A172 (cell line): Measurements from ENCODE around the gene RGS9. TPM values are rescaled to one million over a fixed set of nuclear protein-coding genes. Genes with fewer than 3 reads are reported as not detected.
"Not testable (repeated sequence)": the region's sequence is repeated elsewhere in the genome, so short reads cannot be mapped to it uniquely, and the experiment has no call there.

Experiments
- DNase-seq: peaks from one replicate; pipeline ENCODE4 v3.0.0-alpha.2; 2015; ENCODE audit warnings: low spot score
- total RNA-seq: library from RNA; depleted of rRNA; stranded (reverse); fragments of >200 nt; shearing (Covaris generic); gene quantifications from 2 replicates; pipeline ENCODE4 v1.2.3, GENCODE V29; 2014

RGS9 gene
- total RNA-seq, 1 experiment from 2014 or later, result 0.28 TPM

DNA sequence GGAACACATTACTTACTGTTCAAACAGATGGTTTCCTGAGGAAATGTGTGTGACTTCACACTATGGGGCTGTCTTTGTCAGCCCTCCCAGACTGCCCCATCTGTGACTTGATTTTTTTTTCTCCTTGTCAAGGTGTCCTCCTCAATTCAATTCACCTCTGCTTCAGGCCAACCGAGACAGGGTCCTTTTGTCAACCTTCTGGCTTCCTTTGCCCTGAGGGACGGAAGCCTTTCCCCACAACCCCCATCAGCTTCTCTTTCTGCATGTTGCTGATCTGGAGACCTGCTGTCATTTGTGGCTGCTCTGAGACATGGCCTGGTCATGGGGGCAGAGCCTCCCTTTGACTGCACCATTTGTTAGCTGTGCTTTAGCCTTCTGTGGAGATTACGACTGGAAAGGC is 21.3 kb upstream of the RGS9 start:
- no peak for DNase-seq

DNA sequence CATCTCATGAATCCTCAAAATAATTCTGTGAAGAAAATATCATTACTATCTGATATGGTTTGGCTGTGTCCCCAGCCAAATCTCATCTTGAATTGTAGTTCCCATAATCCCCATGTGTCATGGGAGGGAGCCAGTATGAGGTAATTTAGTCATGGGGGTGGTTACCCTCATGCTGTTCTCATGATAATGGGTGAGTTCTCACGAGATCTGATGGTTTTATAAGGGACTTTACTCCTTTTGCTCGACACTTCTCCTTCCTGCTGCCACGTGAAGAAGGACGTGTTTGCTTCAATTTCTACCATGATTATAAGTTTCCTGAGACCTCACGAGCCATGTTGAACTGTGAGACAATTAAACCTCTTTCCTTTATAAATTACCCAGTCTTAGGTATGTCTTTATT is 20.7 kb upstream of the RGS9 start:
- not testable (repeated sequence) for DNase-seq

GRCh38 chr17:65117384-65118035 is 19.7 kb upstream of the RGS9 start:
- DNase-seq, result no peak

GRCh38 chr17:65121368-65121767 is 15.8 kb upstream of the RGS9 start:
- no peak for DNase-seq

- no peak for DNase-seq
These were observed 15.0 kb upstream of the RGS9 start for GRCh38 chr17:65121916-65122806.

- peak; percentile 79 for DNase-seq
These were observed 14.1 kb upstream of the RGS9 start for GRCh38 chr17:65122836-65123756.

GRCh38 chr17:65123757-65124675 is 13.2 kb upstream of the RGS9 start:
- peak; percentile 30 for DNase-seq

- DNase-seq, result no peak
These were observed 6.3 kb upstream of the RGS9 start for GRCh38 chr17:65130832-65131231.

- no peak for DNase-seq
These were observed 5.9 kb upstream of the RGS9 start for GRCh38 chr17:65131240-65131639.

DNA sequence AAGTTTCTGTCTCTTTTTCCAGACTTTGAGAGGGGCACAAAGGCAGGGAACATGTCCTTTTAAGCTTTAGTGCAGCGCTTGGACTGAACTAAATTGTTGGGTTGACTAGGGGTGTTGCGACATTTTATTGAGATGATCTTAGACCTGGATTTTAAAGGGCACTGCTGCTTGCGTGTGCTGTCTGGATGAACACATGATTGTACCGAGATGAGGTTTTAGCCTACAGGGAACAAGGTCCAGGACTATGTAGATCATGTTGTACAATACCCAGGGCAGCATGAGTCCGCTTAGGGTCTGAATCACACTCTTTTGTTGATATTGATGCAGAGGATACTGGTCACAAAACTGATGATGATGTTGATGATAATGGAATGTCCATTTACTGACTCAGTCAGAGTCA is 5.2 kb upstream of the RGS9 start:
- peak; percentile 62 for DNase-seq

GRCh38 chr17:65134035-65134434 is 3.1 kb upstream of the RGS9 start:
- no peak for DNase-seq

- DNase-seq, result no peak
These were observed 2.1 kb downstream of the RGS9 start for GRCh38 chr17:65139101-65139764.

DNA sequence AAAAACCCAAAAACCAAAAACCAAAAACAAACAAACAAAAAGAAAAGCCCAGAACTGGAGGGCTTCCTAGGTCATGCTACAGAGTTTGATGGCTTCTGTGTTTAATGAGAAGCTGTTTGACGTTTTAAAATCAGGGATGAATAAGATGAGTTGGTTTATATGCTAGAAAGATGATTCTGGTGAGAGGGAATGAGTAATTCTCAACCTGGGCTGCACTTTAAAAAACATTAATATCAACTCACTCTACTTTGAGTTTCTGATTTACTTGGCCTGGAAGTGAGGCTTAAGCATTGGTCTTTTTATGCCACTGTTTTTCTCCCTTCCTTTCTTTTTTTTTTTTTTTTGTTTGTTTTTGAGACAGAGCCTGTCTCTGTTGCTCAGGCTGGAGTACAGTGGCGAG is 5.1 kb downstream of the RGS9 start:
- no peak for DNase-seq

DNA sequence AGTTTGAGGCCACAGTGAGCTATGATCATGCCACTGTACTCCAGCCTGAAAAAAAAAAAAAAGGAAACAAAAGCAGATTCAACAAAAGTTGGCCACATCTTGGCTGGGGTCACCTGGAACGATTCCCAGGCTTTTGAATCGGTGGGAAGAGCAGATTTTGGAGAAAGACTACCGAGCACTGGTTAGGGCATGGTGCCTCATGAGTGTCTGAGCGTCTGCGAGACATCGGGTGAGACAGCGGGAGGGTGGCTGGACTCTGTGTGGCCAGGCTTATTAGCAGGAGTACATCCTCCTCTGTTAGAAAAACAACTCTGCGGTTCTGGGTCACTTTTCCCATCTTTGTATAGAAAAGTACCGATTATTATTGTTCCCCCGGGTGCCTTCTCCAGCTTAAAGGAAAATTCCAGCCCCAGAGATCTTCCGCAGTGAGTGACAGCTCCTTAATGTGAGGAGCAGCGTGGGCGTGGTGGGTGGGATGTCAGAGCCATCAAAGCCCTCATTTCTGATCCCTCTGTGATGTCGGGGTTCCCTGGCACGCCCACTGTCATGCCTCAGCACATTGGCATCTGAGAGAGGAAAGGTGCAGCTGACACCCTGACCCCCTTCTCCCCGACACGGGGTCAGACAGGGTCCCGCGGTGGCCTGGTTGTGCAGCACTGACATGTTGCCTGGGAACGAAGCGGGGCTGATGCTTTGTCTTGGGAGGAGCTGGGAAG is 6.9 kb downstream of the RGS9 start:
- DNase-seq, result no peak

DNA sequence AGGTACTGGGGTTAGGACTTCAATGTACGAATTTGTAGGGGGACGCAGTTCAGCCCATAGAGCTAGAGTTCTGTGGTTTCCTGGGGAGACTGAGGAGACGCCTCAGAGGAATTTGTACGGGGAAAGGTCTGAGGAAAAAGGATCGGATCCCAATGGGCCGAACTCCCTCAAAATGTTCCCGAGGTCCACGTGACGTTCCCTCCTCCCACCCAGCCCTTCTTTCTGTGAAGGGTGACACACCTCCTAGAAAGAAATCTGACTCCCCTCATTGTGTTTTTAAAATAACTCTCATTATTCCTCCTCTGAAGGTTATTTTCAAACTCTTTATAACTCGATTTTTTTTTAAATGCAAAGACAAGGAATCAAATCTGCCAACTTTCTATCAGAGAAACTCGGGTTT is 8.6 kb downstream of the RGS9 start:
- no peak for DNase-seq

GRCh38 chr17:65147955-65148354 is 10.8 kb downstream of the RGS9 start:
- no peak for DNase-seq

GRCh38 chr17:65154770-65155589 is 17.8 kb downstream of the RGS9 start:
- peak; percentile 68 for DNase-seq

- DNase-seq, result no peak
These were observed 18.5 kb downstream of the RGS9 start for GRCh38 chr17:65155622-65156021.
